Fibroblast of lung (primary cell): ENCODE data around the gene ADGRG3. TPM values are rescaled to one million over a fixed set of nuclear protein-coding genes. Genes with fewer than 3 reads are reported as not detected.

Experiments
- DNase-seq, 2 donors: peaks; one replicate each; pipeline versions ENCODE4 v3.0.0 to v3.0.0-alpha.2; 2010; ENCODE audit warnings: low read depth in 2 of 2
- H2AFZ ChIP-seq: 2 replicates; pipeline ENCODE4 v1.5.1; 2012; ENCODE audit warnings: low read length, control low read depth, inconsistent platforms
- H3K27ac ChIP-seq: 2 replicates; pipeline ENCODE4 v1.5.1; 2011; ENCODE audit warnings: low read length, control low read depth; ENCODE audit not compliant: insufficient read depth
- H3K27me3 ChIP-seq: 2 replicates; pipeline ENCODE4 v1.5.1; 2011; ENCODE audit warnings: mild to moderate bottlenecking, low read length; ENCODE audit not compliant: control insufficient read depth, insufficient read depth
- H3K36me3 ChIP-seq: 2 replicates; pipeline ENCODE4 v1.5.1; 2011; ENCODE audit warnings: low read length; ENCODE audit not compliant: control insufficient read depth, insufficient read depth
- H3K4me1 ChIP-seq: 2 replicates; pipeline ENCODE4 v1.5.1; 2011; ENCODE audit warnings: low read length; ENCODE audit not compliant: control insufficient read depth, insufficient read depth; ENCODE audit errors: extremely low read depth
- H3K4me2 ChIP-seq: 2 replicates; pipeline ENCODE4 v1.5.1; 2011; ENCODE audit warnings: low read length, control low read depth; ENCODE audit not compliant: insufficient read depth; ENCODE audit errors: extremely low read depth
- H3K4me3 ChIP-seq, 4 experiments: fragments of 200-600 bp in 1 of 4; sonication (generic) in 1 of 4; replicated peaks in 1 of 4; 2 replicates each; pipeline ENCODE4 v1.5.1; 2011 to 2016; ENCODE audit warnings: low read length in 4 of 4, low read depth in 3 of 4, mild to moderate bottlenecking in 3 of 4, control low read depth in 2 of 4, inconsistent platforms in 1 of 4, mixed read lengths in 1 of 4; ENCODE audit not compliant: insufficient read depth in 1 of 4; ENCODE audit errors: control extremely low read depth in 1 of 4
- H3K79me2 ChIP-seq: 2 replicates; pipeline ENCODE4 v1.5.1; 2012; ENCODE audit warnings: mild to moderate bottlenecking, low read length, inconsistent platforms; ENCODE audit not compliant: control insufficient read depth, insufficient read depth
- H3K9ac ChIP-seq: 2 replicates; pipeline ENCODE4 v1.5.1; 2011; ENCODE audit warnings: mild to moderate bottlenecking, low read length, control low read depth; ENCODE audit not compliant: insufficient read depth
- H3K9me3 ChIP-seq: 2 replicates; pipeline ENCODE4 v1.5.1; 2012; ENCODE audit warnings: low read depth, low read length; ENCODE audit not compliant: control insufficient read depth, insufficient read depth
- H4K20me1 ChIP-seq: 2 replicates; pipeline ENCODE4 v1.5.1; 2011; ENCODE audit warnings: low read length; ENCODE audit not compliant: control insufficient read depth, insufficient read depth; ENCODE audit errors: extremely low read depth
- CTCF ChIP-seq, 2 donors: IDR thresholded peaks in 1 of 2; conservative IDR thresholded peaks in 1 of 2; 1 replicate in 1 of 2; 2 replicates in 1 of 2; pipeline ENCODE4 v1.5.1; 2011 to 2012; ENCODE audit warnings: low read length in 2 of 2, control low read depth in 1 of 2, inconsistent platforms in 1 of 2, low read depth in 1 of 2, mild to moderate bottlenecking in 1 of 2
- EZH2 ChIP-seq: IDR thresholded peaks from 2 replicates; pipeline ENCODE4 v1.5.1; 2012; ENCODE audit warnings: low read length, control low read depth, mild to moderate bottlenecking; ENCODE audit errors: missing control alignments
- polyA plus RNA-seq, 2 donors: library from polyadenylated mRNA; depleted of rRNA in 1 of 2; stranded (reverse) in 1 of 2; unstranded in 1 of 2; fragments of >200 nt; gene quantifications; 2 replicates each; pipeline ENCODE4 v1.2.1, GENCODE V29; 2011 to 2012; ENCODE audit warnings: missing spikeins in 1 of 2
- total RNA-seq: library from RNA; depleted of rRNA; stranded (reverse); fragments of >200 nt; gene quantifications from 2 replicates; pipeline ENCODE4 v1.2.1, GENCODE V29; 2014

The ADGRG3 gene
- total and polyA plus RNA-seq, 2 donors (not counting 1 experiment from before 2014, with no cell fraction given) = not detected

- TF ChIP-seq CTCF (conservative IDR thresholded peaks at IDR 0.05 in 1 of 2, IDR thresholded peaks at IDR 0.05 in 1 of 2; ENCODE audit: low read depth in 1 of 2, low read length in 2 of 2) = no peak
- no peak for TF ChIP-seq EZH2
- Histone ChIP-seq H3K36me3 (no peaks in the 10 kb centered on the region), H3K9me3 (no peaks in the 10 kb centered on the region)
Measured at GRCh38 chr16:57724531-57724930, 56.4 kb downstream of the ADGRG3 start.

GRCh38 chr16:57725151-57725550 lies 57.0 kb downstream of the ADGRG3 start:
- H3K4me2 ChIP-seq = no peak overlapping the region
- no peaks in the 10 kb centered on the region for H3K36me3 ChIP-seq
- H4K20me1 ChIP-seq = no peaks in the 10 kb centered on the region
- H3K27me3 ChIP-seq = no peaks in the 10 kb centered on the region
- DNase-seq = no peak
- no peaks in the 10 kb centered on the region for H3K79me2 ChIP-seq
- no peak overlapping the region for H3K9ac ChIP-seq
- TF ChIP-seq EZH2 = no peak
- TF ChIP-seq CTCF (conservative IDR thresholded peaks at IDR 0.05 in 1 of 2, IDR thresholded peaks at IDR 0.05 in 1 of 2; ENCODE audit: low read depth in 1 of 2, low read length in 2 of 2) = no peak
- no peak overlapping the region for H2AFZ ChIP-seq
- H3K4me1 ChIP-seq = no peaks in the 10 kb centered on the region
- no peak overlapping the region for H3K4me3 ChIP-seq
- no peak overlapping the region for H3K27ac ChIP-seq
- H3K9me3 ChIP-seq = no peaks in the 10 kb centered on the region

More at GRCh38 chr16:57724531-57724930, 56.4 kb downstream of the ADGRG3 start:
- no peaks in the 10 kb centered on the region for H3K79me2 ChIP-seq
- H3K9ac ChIP-seq = no peak overlapping the region
- no peak overlapping the region for H2AFZ ChIP-seq
- H3K4me3 ChIP-seq = no peak overlapping the region
- H3K4me1 ChIP-seq = no peaks in the 10 kb centered on the region
- no peak for DNase-seq
- H3K4me2 ChIP-seq = no peak overlapping the region
- no peaks in the 10 kb centered on the region for H3K27me3 ChIP-seq
- H3K27ac ChIP-seq = no peak overlapping the region
- no peaks in the 10 kb centered on the region for H4K20me1 ChIP-seq

GRCh38 chr16:57725554-57725953 lies 57.4 kb downstream of the ADGRG3 start:
- no peaks in the 10 kb centered on the region for H3K36me3 ChIP-seq
- H3K27me3 ChIP-seq = no peaks in the 10 kb centered on the region
- no peak overlapping the region for H3K4me3 ChIP-seq
- H4K20me1 ChIP-seq = no peaks in the 10 kb centered on the region
- H3K27ac ChIP-seq = no peak overlapping the region
- no peak overlapping the region for H3K4me2 ChIP-seq
- DNase-seq = no peak
- no peaks in the 10 kb centered on the region for H3K79me2 ChIP-seq
- TF ChIP-seq EZH2 = no peak
- no peak for TF ChIP-seq CTCF (conservative IDR thresholded peaks at IDR 0.05 in 1 of 2, IDR thresholded peaks at IDR 0.05 in 1 of 2; ENCODE audit: low read depth in 1 of 2, low read length in 2 of 2)
- H3K9ac ChIP-seq = no peak overlapping the region
- H3K9me3 ChIP-seq = no peaks in the 10 kb centered on the region
- H2AFZ ChIP-seq = no peak overlapping the region
- no peaks in the 10 kb centered on the region for H3K4me1 ChIP-seq
